Caco-2 (cell line): ENCODE measurements around the gene DTD2. TPM values are rescaled to one million over a fixed set of nuclear protein-coding genes. Genes with fewer than 3 reads are reported as not detected.

Experiments used
- BruUV-seq: library from RNA; stranded (reverse); fragments of 400-500 nt; replicated peaks from 2 replicates; lab custom pipeline; 2021; lab: Mats Ljungman, UMichigan
- CTCF ChIA-PET: fragments of 300-600 bp; sonication (Branson Sonifier 250); formaldehyde crosslinking; loops from one replicate; lab custom pipeline; 2022; ENCODE audit warnings: antibody characterized with exemption; lab: Charles Lee
- POLR2A ChIA-PET: fragments of 300-600 bp; sonication (Branson Sonifier 250); formaldehyde crosslinking; loops from one replicate; lab custom pipeline; 2022; ENCODE audit warnings: antibody characterized with exemption; lab: Charles Lee
- DNase-seq, 2 experiments: peaks; one replicate each; pipeline versions ENCODE4 v3.0.0 to v3.0.0-alpha.2; 2020 to 2022
- H3K27me3 ChIP-seq: replicated peaks from 2 replicates; pipeline ENCODE4 v1.6.0; 2011; ENCODE audit warnings: low read length; ENCODE audit not compliant: control insufficient read depth, insufficient read depth
- H3K36me3 ChIP-seq: 2 replicates; pipeline ENCODE4 v1.5.1; 2011; ENCODE audit warnings: low read length; ENCODE audit not compliant: control insufficient read depth, insufficient read depth
- H3K4me1 ChIP-seq: fragments of 250-450 bp; sonication (Bioruptor Pico); 2 replicates; pipeline ENCODE4 v1.5.1; 2020; ENCODE audit warnings: mild to moderate bottlenecking
- H3K4me3 ChIP-seq: 2 replicates; pipeline ENCODE4 v1.5.1; 2011; ENCODE audit warnings: low read depth, mild to moderate bottlenecking, control low read depth, low read length
- H3K9me3 ChIP-seq: fragments of 250-450 bp; sonication (Bioruptor Pico); 2 replicates; pipeline ENCODE4 v1.5.1; 2020; ENCODE audit warnings: mild to moderate bottlenecking, moderate library complexity
- H3K27ac Mint-ChIP-seq: one replicate; pipeline ENCODE4 v1.8.0; 2022; ENCODE audit warnings: mixed read lengths; ENCODE audit not compliant: unreplicated experiment
- H3K27me3 Mint-ChIP-seq: one replicate; pipeline ENCODE4 v1.8.0; 2022; ENCODE audit warnings: mixed read lengths; ENCODE audit not compliant: insufficient read depth, unreplicated experiment
- H3K36me3 Mint-ChIP-seq: one replicate; pipeline ENCODE4 v1.8.0; 2022; ENCODE audit warnings: mild to moderate bottlenecking, mixed read lengths; ENCODE audit not compliant: insufficient read depth, unreplicated experiment
- H3K4me1 Mint-ChIP-seq: one replicate; pipeline ENCODE4 v1.8.0; 2022; ENCODE audit warnings: low read depth, mixed read lengths; ENCODE audit not compliant: unreplicated experiment
- H3K4me3 Mint-ChIP-seq: one replicate; pipeline ENCODE4 v1.8.0; 2022; ENCODE audit warnings: mild to moderate bottlenecking, moderate library complexity, mixed read lengths; ENCODE audit not compliant: unreplicated experiment
- H3K9me3 Mint-ChIP-seq: one replicate; pipeline ENCODE4 v1.8.0; 2022; ENCODE audit warnings: mixed read lengths; ENCODE audit not compliant: unreplicated experiment
- CTCF ChIP-seq, 2 experiments: fragments of 200-600 bp in 1 of 2; IDR thresholded peaks; 1 replicate in 1 of 2; 2 replicates in 1 of 2; pipeline versions ENCODE4 v1.5.1 to v1.8.0; 2011 to 2022; ENCODE audit warnings: antibody characterized with exemption in 1 of 2, control low read depth in 1 of 2, inconsistent platforms in 1 of 2, low read depth in 1 of 2, low read length in 1 of 2, mild to moderate bottlenecking in 1 of 2, moderate library complexity in 1 of 2; ENCODE audit not compliant: insufficient read depth in 1 of 2, severe bottlenecking in 1 of 2, unreplicated experiment in 1 of 2
- intact Hi-C: fragments of 100-400 bp; cut with micrococcal nuclease; formaldehyde crosslinking; loops from one replicate; pipeline ENCODE4 v1.10.0; 2022; ENCODE audit not compliant: unreplicated experiment
- total RNA-seq: library from RNA; stranded (reverse); gene quantifications from 2 replicates; pipeline ENCODE4 v1.2.3, GENCODE V29; 2022

The DTD2 gene
- total RNA-seq, 1 experiment from 2014 or later, result 20.0 TPM

GRCh38 chr14:31419179-31419966, 37.9 kb downstream of the DTD2 start:
- Histone ChIP-seq H3K9me3 (no peaks in the 10 kb centered on the region), H3K4me3 (peak overlapping the region; percentile 79), H3K27me3 (no peaks in the 10 kb centered on the region), H3K4me1 (peaks cover 7% of the 10 kb centered on the region), H3K36me3 (no peaks in the 10 kb centered on the region)
- H3K27me3 Mint-ChIP-seq, result no peaks in the 10 kb centered on the region
- intact Hi-C loops, result no loop called here
- peaks cover 28% of the 10 kb centered on the region for H3K4me1 Mint-ChIP-seq
- no peaks in the 10 kb centered on the region for H3K9me3 Mint-ChIP-seq
- H3K27ac Mint-ChIP-seq, result peak overlapping the region; percentile 78
- DNase-seq, result no peak
- POLR2A ChIA-PET, result interaction anchor here (0.5 to 2.5 kb wide), 5 partner anchors 30 to 141 kb away, joined by 3 to 15 read pairs (median 4); partner anchors contain the start of gene DTD2
- TF ChIP-seq CTCF (IDR thresholded peaks at IDR 0.05; ENCODE audit: insufficient read depth in 1 of 2, low read depth in 1 of 2, low read length in 1 of 2, severe bottlenecking in 1 of 2, unreplicated experiment in 1 of 2), result no peak
- CTCF ChIA-PET, result interaction anchor here (1.2 kb wide), 1 partner anchor 23 kb away, joined by 11 read pairs; no protein-coding TSS in a partner anchor
- TSS peak; percentile 51 for BruUV-seq
- peak overlapping the region; percentile 93 for H3K4me3 Mint-ChIP-seq
- H3K36me3 Mint-ChIP-seq, result peaks cover 13% of the 10 kb centered on the region

DNA sequence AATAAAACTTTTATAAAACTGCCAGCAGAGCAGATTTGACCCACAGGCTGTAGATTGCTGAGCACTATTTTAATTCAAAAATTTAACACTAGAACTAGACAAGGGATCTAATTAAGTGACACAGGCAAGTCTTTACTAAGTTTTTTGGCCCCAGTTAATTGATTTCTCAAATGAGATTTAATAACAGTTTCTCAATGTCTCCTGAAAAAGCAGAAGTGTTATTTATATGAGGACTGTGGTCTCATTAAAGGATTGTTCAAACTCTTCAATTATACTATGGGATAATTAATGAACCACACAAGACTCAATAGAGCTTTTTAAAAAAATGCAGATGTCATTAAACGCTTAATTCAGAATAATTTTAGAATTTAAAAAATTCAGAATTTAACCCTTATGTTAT, 38.9 kb downstream of the DTD2 start:
- intact Hi-C loops, result no loop called here
- Histone ChIP-seq H3K4me3 (no peak overlapping the region; the same call in 1 of the 2 replicates), H3K9me3 (no peaks in the 10 kb centered on the region), H3K36me3 (no peaks in the 10 kb centered on the region), H3K4me1 (peaks cover 13% of the 10 kb centered on the region), H3K27me3 (no peaks in the 10 kb centered on the region)
- TF ChIP-seq CTCF (IDR thresholded peaks at IDR 0.05; ENCODE audit: insufficient read depth in 1 of 2, low read depth in 1 of 2, low read length in 1 of 2, severe bottlenecking in 1 of 2, unreplicated experiment in 1 of 2), result no peak
- H3K36me3 Mint-ChIP-seq, result peaks cover 13% of the 10 kb centered on the region
- BruUV-seq, result no TSS peak
- ChIA-PET POLR2A (interaction anchor here (2.5 kb wide), 1 partner anchor 31 kb away, joined by 12 read pairs; no protein-coding TSS in a partner anchor), CTCF (no interaction called here)
- DNase-seq, result no peak
- peaks cover 35% of the 10 kb centered on the region for H3K4me1 Mint-ChIP-seq
- H3K4me3 Mint-ChIP-seq, result peak overlapping the region; percentile 35
- no peak overlapping the region for H3K27ac Mint-ChIP-seq
- no peaks in the 10 kb centered on the region for H3K27me3 Mint-ChIP-seq
- H3K9me3 Mint-ChIP-seq, result no peaks in the 10 kb centered on the region

- Mint-ChIP-seq H3K4me1 (peaks cover 22% of the 10 kb centered on the region), H3K4me3 (no peak overlapping the region), H3K36me3 (peaks cover 12% of the 10 kb centered on the region), H3K27ac (no peak overlapping the region), H3K9me3 (no peaks in the 10 kb centered on the region), H3K27me3 (no peaks in the 10 kb centered on the region)
- no peaks in the 10 kb centered on the region for H3K9me3 ChIP-seq
- intact Hi-C loops, result no loop called here
- H3K36me3 ChIP-seq, result no peaks in the 10 kb centered on the region
- TF ChIP-seq CTCF (IDR thresholded peaks at IDR 0.05; ENCODE audit: insufficient read depth in 1 of 2, low read depth in 1 of 2, low read length in 1 of 2, severe bottlenecking in 1 of 2, unreplicated experiment in 1 of 2), result no peak
- H3K4me3 ChIP-seq, result no peak overlapping the region
- CTCF ChIA-PET, result interaction anchor here (0.7 kb wide), 1 partner anchor 35 kb away, joined by 3 read pairs; no protein-coding TSS in a partner anchor
- BruUV-seq, result no TSS peak
- DNase-seq, result no peak
- peaks cover 17% of the 10 kb centered on the region for H3K4me1 ChIP-seq
- POLR2A ChIA-PET, result no interaction called here
- H3K27me3 ChIP-seq, result no peaks in the 10 kb centered on the region
These were observed 43.0 kb downstream of the DTD2 start for GRCh38 chr14:31414190-31414833.
